Panc1 (cell line): ENCODE data around the gene VPS29.

ENCODE experiments used
- CTCF ChIP-seq: fragments of 450-650 bp; IDR thresholded peaks from 2 replicates; pipeline ENCODE4 v1.5.1; 2017; ENCODE audit warnings: mild to moderate bottlenecking
- POLR2AphosphoS5 ChIP-seq: IDR thresholded peaks from 2 replicates; pipeline ENCODE4 v1.6.1; 2012; ENCODE audit warnings: mild to moderate bottlenecking, low read depth, low read length, moderate library complexity
- TCF7L2 ChIP-seq: IDR thresholded peaks from 2 replicates; pipeline ENCODE4 v1.6.1; 2011; ENCODE audit warnings: mild to moderate bottlenecking, low read depth, low read length, inconsistent platforms
- TF ChIP-seq, protein P1 (sequence below), 2 experiments: IDR thresholded peaks; 2 replicates each; pipeline ENCODE4 v1.6.1; 2011 to 2012; ENCODE audit warnings: low read depth in 2 of 2, control low read depth in 1 of 2, low read length in 1 of 2, mild to moderate bottlenecking in 1 of 2, moderate library complexity in 1 of 2; ENCODE audit not compliant: insufficient read depth in 1 of 2

GRCh38 chr12:110444455-110444854 lies 57.5 kb downstream of the VPS29 start:
- no peak for TF ChIP-seq CTCF
- TF ChIP-seq, protein P1, sequence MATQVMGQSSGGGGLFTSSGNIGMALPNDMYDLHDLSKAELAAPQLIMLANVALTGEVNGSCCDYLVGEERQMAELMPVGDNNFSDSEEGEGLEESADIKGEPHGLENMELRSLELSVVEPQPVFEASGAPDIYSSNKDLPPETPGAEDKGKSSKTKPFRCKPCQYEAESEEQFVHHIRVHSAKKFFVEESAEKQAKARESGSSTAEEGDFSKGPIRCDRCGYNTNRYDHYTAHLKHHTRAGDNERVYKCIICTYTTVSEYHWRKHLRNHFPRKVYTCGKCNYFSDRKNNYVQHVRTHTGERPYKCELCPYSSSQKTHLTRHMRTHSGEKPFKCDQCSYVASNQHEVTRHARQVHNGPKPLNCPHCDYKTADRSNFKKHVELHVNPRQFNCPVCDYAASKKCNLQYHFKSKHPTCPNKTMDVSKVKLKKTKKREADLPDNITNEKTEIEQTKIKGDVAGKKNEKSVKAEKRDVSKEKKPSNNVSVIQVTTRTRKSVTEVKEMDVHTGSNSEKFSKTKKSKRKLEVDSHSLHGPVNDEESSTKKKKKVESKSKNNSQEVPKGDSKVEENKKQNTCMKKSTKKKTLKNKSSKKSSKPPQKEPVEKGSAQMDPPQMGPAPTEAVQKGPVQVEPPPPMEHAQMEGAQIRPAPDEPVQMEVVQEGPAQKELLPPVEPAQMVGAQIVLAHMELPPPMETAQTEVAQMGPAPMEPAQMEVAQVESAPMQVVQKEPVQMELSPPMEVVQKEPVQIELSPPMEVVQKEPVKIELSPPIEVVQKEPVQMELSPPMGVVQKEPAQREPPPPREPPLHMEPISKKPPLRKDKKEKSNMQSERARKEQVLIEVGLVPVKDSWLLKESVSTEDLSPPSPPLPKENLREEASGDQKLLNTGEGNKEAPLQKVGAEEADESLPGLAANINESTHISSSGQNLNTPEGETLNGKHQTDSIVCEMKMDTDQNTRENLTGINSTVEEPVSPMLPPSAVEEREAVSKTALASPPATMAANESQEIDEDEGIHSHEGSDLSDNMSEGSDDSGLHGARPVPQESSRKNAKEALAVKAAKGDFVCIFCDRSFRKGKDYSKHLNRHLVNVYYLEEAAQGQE (IDR thresholded peaks at IDR 0.05; ENCODE audit: insufficient read depth in 1 of 2, low read depth in 2 of 2, low read length in 1 of 2) = no peak
- no peak for TF ChIP-seq POLR2AphosphoS5
- no peak for TF ChIP-seq TCF7L2
